GM21381 (cell line): ENCODE results near the gene DNAJC3.
"Not testable (repeated sequence)": the region's sequence is repeated elsewhere in the genome, so short reads cannot be mapped to it uniquely, and the experiment has no call there.

Experiments used
- ATAC-seq: cut with Tn5 transposase; IDR thresholded peaks from one replicate; pipeline ENCODE4 v1.9.1; 2021; ENCODE audit warnings: mild to moderate bottlenecking, moderate library complexity; ENCODE audit not compliant: unreplicated experiment

The DNAJC3 gene

GRCh38 chr13:95676762-95677563, at the start of gene DNAJC3:
TSS of gene DNAJC3 (plus strand) at chr13:95677139. CDS start at chr13:95677256, 117 bp downstream.
- peak; percentile 94 for ATAC-seq

GRCh38 chr13:95627590-95627989, 49.3 kb upstream of the DNAJC3 start:
- no peak for ATAC-seq

- no peak for ATAC-seq
Measured at GRCh38 chr13:95628488-95628887, 48.5 kb upstream of the DNAJC3 start.

GRCh38 chr13:95629071-95629470, 47.9 kb upstream of the DNAJC3 start:
- ATAC-seq: no peak

GRCh38 chr13:95630593-95630992, 46.3 kb upstream of the DNAJC3 start:
- no peak for ATAC-seq

- ATAC-seq: no peak
Measured at GRCh38 chr13:95636853-95637252, 40.1 kb upstream of the DNAJC3 start.

GRCh38 chr13:95641291-95642027, 35.5 kb upstream of the DNAJC3 start:
- ATAC-seq: no peak

GRCh38 chr13:95642028-95642621, 34.8 kb upstream of the DNAJC3 start:
- no peak for ATAC-seq

- ATAC-seq: no peak
Measured at GRCh38 chr13:95642999-95643398, 33.9 kb upstream of the DNAJC3 start.

- no peak for ATAC-seq
Measured at GRCh38 chr13:95643571-95643935, 33.4 kb upstream of the DNAJC3 start.

- ATAC-seq: peak; percentile 32
Measured at GRCh38 chr13:95643936-95644598, 32.9 kb upstream of the DNAJC3 start.

GRCh38 chr13:95644601-95645052, 32.3 kb upstream of the DNAJC3 start, which contains the start of gene DZIP1:
TSS of gene DZIP1 (minus strand) at chr13:95644706. CDS start at chr13:95642029, 2,677 bp downstream.
- ATAC-seq: peak; percentile 70

- no peak for ATAC-seq
Measured at GRCh38 chr13:95647321-95647720, 29.6 kb upstream of the DNAJC3 start.

GRCh38 chr13:95650696-95651095, 26.2 kb upstream of the DNAJC3 start:
- no peak for ATAC-seq

- no peak for ATAC-seq
Measured at GRCh38 chr13:95652244-95652764, 24.6 kb upstream of the DNAJC3 start.

GRCh38 chr13:95652821-95653220, 24.1 kb upstream of the DNAJC3 start:
- ATAC-seq: no peak

GRCh38 chr13:95656386-95657015, 20.4 kb upstream of the DNAJC3 start:
- ATAC-seq: no peak

- no peak for ATAC-seq
Measured at GRCh38 chr13:95659500-95659899, 17.4 kb upstream of the DNAJC3 start.

GRCh38 chr13:95660981-95661581, 15.9 kb upstream of the DNAJC3 start:
- no peak for ATAC-seq

- not testable (repeated sequence) for ATAC-seq
Measured at GRCh38 chr13:95667235-95667634, 9.7 kb upstream of the DNAJC3 start.
